ENCODE measurements around the gene CCR4. TPM values are rescaled to one million over a fixed set of nuclear protein-coding genes. Genes with fewer than 3 reads are reported as not detected.

The CCR4 gene
- total and polyA plus RNA-seq, 9 of the 15 experiments (the other 6 are each of a cell fraction or from before 2014, with no cell fraction given) = 0.04 to 0.47 (median 0.25) TPM; not detected in 1

- 79% methylated on average over 2 of the region's 2 CpGs for WGBS (ENCODE audit: insufficient coverage, low coverage, missing lambda C conversion rate)
- Histone ChIP-seq H3K27ac (ENCODE audit: extremely low read depth, low read depth, low read length) (no peak overlapping the region), H3K9ac (ENCODE audit: insufficient read depth in 1 of 2, low read depth in 2 of 2, low read length in 2 of 2) (no peak overlapping the region), H3K4me3 (no peak overlapping the region), H3K9me1 (ENCODE audit: control insufficient read depth, insufficient read depth, low read length) (no peaks in the 10 kb centered on the region), H3K4me2 (ENCODE audit: insufficient read depth, low read length) (no peak overlapping the region), H3K4me1 (replicated peaks in 1 of 2; ENCODE audit: control insufficient read depth in 2 of 2, insufficient read depth in 2 of 2, low read length in 2 of 2) (peaks cover 10 to 12% of the 10 kb centered on the region in 2 experiments; a peak in 4 of 5 replicates), H2AFZ (ENCODE audit: low read depth, low read length) (no peak overlapping the region), H3K79me2 (ENCODE audit: control insufficient read depth, insufficient read depth, low read length) (no peaks in the 10 kb centered on the region), H3K36me3 (ENCODE audit: control insufficient read depth, insufficient read depth, low read length) (peaks cover 32% of the 10 kb centered on the region; the same call in 2 of the 3 replicates), H4K20me1 (replicated peaks; ENCODE audit: control insufficient read depth, insufficient read depth, low read length) (no peaks in the 10 kb centered on the region), H3K9me3 (replicated peaks; ENCODE audit: control insufficient read depth, insufficient read depth, low read depth, low read length) (0 out of 2 replicates have a peak, but pooled peaks cover 4% of the 10 kb centered on the region), H3K27me3 (ENCODE audit: control insufficient read depth in 2 of 2, insufficient read depth in 2 of 2, low read length in 2 of 2) (no peaks in the 10 kb centered on the region)
- in situ Hi-C loops (cut with MboI) = no loop called here
- CTCF ChIA-PET (ENCODE audit: low intra/inter-chr PET ratio) = no interaction called here
- BruUV-seq (replicated peaks) = no TSS peak
- POLR2A ChIA-PET = interaction anchor here (0.6 to 0.7 kb wide), 2 partner anchors 30 to 125 kb away, joined by 3 read pairs; no protein-coding TSS in a partner anchor
- intact Hi-C loops (cut with micrococcal nuclease) = no loop called here
- DNase-seq (ENCODE audit: extremely low read depth in 1 of 4, low spot score in 3 of 4) = no peak
- no peak for FAIRE-seq
- no peak for ATAC-seq
- TF ChIP-seq HNRNPH1 (optimal IDR thresholded peaks at IDR 0.05; ENCODE audit: low read depth, low read length) = no peak
- TF ChIP-seq ERF (CRISPR knock-in tag; IDR thresholded peaks at IDR 0.05) = no peak
- TF ChIP-seq TRIM25 (IDR thresholded peaks at IDR 0.05; ENCODE audit: borderline replicate concordance) = no peak
- no peak for TF ChIP-seq NR2C2 (CRISPR knock-in tag; IDR thresholded peaks at IDR 0.05)
- no peak for TF ChIP-seq NR2C2 (tag; IDR thresholded peaks at IDR 0.05)
- no peak for TF ChIP-seq POLR2B (IDR thresholded peaks at IDR 0.05; ENCODE audit: low read depth, partially characterized antibody)
Measured at GRCh38 chr3:33004961-33005360, 53.5 kb downstream of the CCR4 start.

Other genes with a start within 250 kb of the CCR4 start
- gene TRIM71, start 133.6 kb upstream of the CCR4 start, total RNA-seq (2014; rRNA removed) = not detected in 2 replicates
- gene TRIM71, start 133.6 kb upstream of the CCR4 start, total RNA-seq (2014; rRNA removed; fragmentation: Illumina TruSeq; extraction: Trizol) = not detected in 2 replicates
- not detected in 2 replicates for gene TRIM71, start 133.6 kb upstream of the CCR4 start, total RNA-seq (2015; rRNA removed; fragmentation: Illumina TruSeq; extraction: Trizol)
- 0.11 and 0.18 TPM in 2 replicates for gene TRIM71, start 133.6 kb upstream of the CCR4 start, total RNA-seq (2021)
- gene TRIM71, start 133.6 kb upstream of the CCR4 start, polyA plus RNA-seq (2011; rRNA removed) = 0.01 and 0.04 TPM in 2 replicates
- gene TRIM71, start 133.6 kb upstream of the CCR4 start, polyA plus RNA-seq (2014; fragmentation: Illumina TruSeq; extraction: Trizol) = not detected in 2 replicates
- not detected for gene TRIM71, start 133.6 kb upstream of the CCR4 start, polyA plus RNA-seq (2014; fragmentation: Nextera tagmentation; extraction: Ambion mirVana)
- not detected in 2 replicates for gene TRIM71, start 133.6 kb upstream of the CCR4 start, polyA plus RNA-seq (2014; rRNA removed)
- gene GLB1, start 145.5 kb downstream of the CCR4 start, total RNA-seq (2014; rRNA removed) = 32.2 and 37.6 TPM in 2 replicates
- 36.3 and 44.2 TPM in 2 replicates for gene GLB1, start 145.5 kb downstream of the CCR4 start, total RNA-seq (2014; rRNA removed; fragmentation: Illumina TruSeq; extraction: Trizol)
- 49.1 and 49.2 TPM in 2 replicates for gene GLB1, start 145.5 kb downstream of the CCR4 start, total RNA-seq (2015; rRNA removed; fragmentation: Illumina TruSeq; extraction: Trizol)
- gene GLB1, start 145.5 kb downstream of the CCR4 start, total RNA-seq (2021) = 59.8 and 62.5 TPM in 2 replicates
- gene GLB1, start 145.5 kb downstream of the CCR4 start, polyA plus RNA-seq (2011; rRNA removed) = 46.3 and 69.6 TPM in 2 replicates
- 54.3 and 62.1 TPM in 2 replicates for gene GLB1, start 145.5 kb downstream of the CCR4 start, polyA plus RNA-seq (2014; fragmentation: Illumina TruSeq; extraction: Trizol)
- 10 to 100 TPM; 77.6 to 85.9 TPM for gene GLB1, start 145.5 kb downstream of the CCR4 start, polyA plus RNA-seq (2014; fragmentation: Nextera tagmentation; extraction: Ambion mirVana)
- gene GLB1, start 145.5 kb downstream of the CCR4 start, polyA plus RNA-seq (2014; rRNA removed) = 33.5 and 33.7 TPM in 2 replicates
- 3.1 and 4.7 TPM in 2 replicates for gene TMPPE, start 145.5 kb downstream of the CCR4 start, total RNA-seq (2014; rRNA removed)
- gene TMPPE, start 145.5 kb downstream of the CCR4 start, total RNA-seq (2014; rRNA removed; fragmentation: Illumina TruSeq; extraction: Trizol) = 4.5 and 5.2 TPM in 2 replicates
- 5.8 and 5.9 TPM in 2 replicates for gene TMPPE, start 145.5 kb downstream of the CCR4 start, total RNA-seq (2015; rRNA removed; fragmentation: Illumina TruSeq; extraction: Trizol)
- 8.0 and 8.4 TPM in 2 replicates for gene TMPPE, start 145.5 kb downstream of the CCR4 start, total RNA-seq (2021)
- gene TMPPE, start 145.5 kb downstream of the CCR4 start, polyA plus RNA-seq (2011; rRNA removed) = 3.2 and 4.6 TPM in 2 replicates
- 2.0 and 2.1 TPM in 2 replicates for gene TMPPE, start 145.5 kb downstream of the CCR4 start, polyA plus RNA-seq (2014; fragmentation: Illumina TruSeq; extraction: Trizol)
- under 1 TPM; 0.08 to 0.32 TPM for gene TMPPE, start 145.5 kb downstream of the CCR4 start, polyA plus RNA-seq (2014; fragmentation: Nextera tagmentation; extraction: Ambion mirVana)
- gene TMPPE, start 145.5 kb downstream of the CCR4 start, polyA plus RNA-seq (2014; rRNA removed) = 3.0 TPM in 2 replicates
- gene CRTAP, start 162.4 kb downstream of the CCR4 start, total RNA-seq (2014; rRNA removed) = 32.2 and 44.3 TPM in 2 replicates
- 45.9 and 48.2 TPM in 2 replicates for gene CRTAP, start 162.4 kb downstream of the CCR4 start, total RNA-seq (2014; rRNA removed; fragmentation: Illumina TruSeq; extraction: Trizol)
- gene CRTAP, start 162.4 kb downstream of the CCR4 start, total RNA-seq (2015; rRNA removed; fragmentation: Illumina TruSeq; extraction: Trizol) = 53.0 and 53.7 TPM in 2 replicates
- 78.4 and 79.0 TPM in 2 replicates for gene CRTAP, start 162.4 kb downstream of the CCR4 start, total RNA-seq (2021)
- gene CRTAP, start 162.4 kb downstream of the CCR4 start, polyA plus RNA-seq (2011; rRNA removed) = 102 and 121 TPM in 2 replicates
- 84.8 and 96.3 TPM in 2 replicates for gene CRTAP, start 162.4 kb downstream of the CCR4 start, polyA plus RNA-seq (2014; fragmentation: Illumina TruSeq; extraction: Trizol)
- gene CRTAP, start 162.4 kb downstream of the CCR4 start, polyA plus RNA-seq (2014; fragmentation: Nextera tagmentation; extraction: Ambion mirVana) = 10 to 100 TPM in 1 of 2 experiments, 1 to 10 TPM in 1; 10.0 to 10.1 TPM
- gene CRTAP, start 162.4 kb downstream of the CCR4 start, polyA plus RNA-seq (2014; rRNA removed) = 56.0 and 57.9 TPM in 2 replicates

Data from K562 (cell line).